A673 (cell line): ENCODE measurements around the gene CDC42BPA. TPM values are rescaled to one million over a fixed set of nuclear protein-coding genes. Genes with fewer than 3 reads are reported as not detected.

ENCODE experiments used
- BruUV-seq: library from RNA; stranded (reverse); fragments of 400-500 nt; replicated peaks from 2 replicates; lab custom pipeline; 2021; lab: Mats Ljungman, UMichigan
- CTCF ChIA-PET: fragments of 300-600 bp; sonication (Branson Sonifier 250); formaldehyde crosslinking; loops from one replicate; lab custom pipeline; 2022; ENCODE audit warnings: antibody characterized with exemption; lab: Charles Lee
- POLR2A ChIA-PET: fragments of 300-600 bp; sonication (Branson Sonifier 250); formaldehyde crosslinking; loops from one replicate; lab custom pipeline; 2022; ENCODE audit warnings: antibody characterized with exemption; ENCODE audit not compliant: low non-redundant PET; lab: Charles Lee
- DNase-seq: peaks from one replicate; pipeline ENCODE4 v3.0.0-alpha.2; 2015; ENCODE audit warnings: low spot score
- H3K27ac ChIP-seq: fragments of 200-600 bp; sonication (generic); 2 replicates; pipeline ENCODE4 v1.5.1; 2016; ENCODE audit warnings: mixed run types, low read depth, mild to moderate bottlenecking, mixed read lengths, antibody characterized with exemption, low read length; ENCODE audit not compliant: poor library complexity, severe bottlenecking
- H3K27me3 ChIP-seq: fragments of 200-600 bp; sonication (generic); replicated peaks from 2 replicates; pipeline ENCODE4 v1.6.1; 2017; ENCODE audit warnings: mixed run types, low read depth, mild to moderate bottlenecking, mixed read lengths, antibody characterized with exemption, low read length; ENCODE audit not compliant: insufficient read depth, poor library complexity
- H3K36me3 ChIP-seq: fragments of 200-600 bp; sonication (generic); 2 replicates; pipeline ENCODE4 v1.6.1; 2016; ENCODE audit warnings: mixed run types, mild to moderate bottlenecking, mixed read lengths, antibody characterized with exemption, low read length; ENCODE audit not compliant: insufficient read depth, poor library complexity, severe bottlenecking
- H3K4me1 ChIP-seq: fragments of 200-600 bp; sonication (generic); 2 replicates; pipeline ENCODE4 v1.6.1; 2017; ENCODE audit warnings: mixed run types, mild to moderate bottlenecking, mixed read lengths, antibody characterized with exemption, low read length; ENCODE audit not compliant: insufficient read depth, poor library complexity, severe bottlenecking
- H3K4me3 ChIP-seq: fragments of 200-600 bp; sonication (generic); 2 replicates; pipeline ENCODE4 v1.5.1; 2016; ENCODE audit warnings: low read depth, mixed run types, mild to moderate bottlenecking, mixed read lengths, low read length; ENCODE audit not compliant: poor library complexity, severe bottlenecking
- H3K9me3 ChIP-seq: fragments of 200-600 bp; sonication (generic); 2 replicates; pipeline ENCODE4 v1.6.1; 2016; ENCODE audit warnings: mixed run types, low read depth, mild to moderate bottlenecking, mixed read lengths, antibody characterized with exemption, low read length; ENCODE audit not compliant: poor library complexity, severe bottlenecking
- CTCF ChIP-seq: fragments of 300-800, 200-600 bp; sonication (generic); conservative IDR thresholded peaks from 2 replicates; pipeline ENCODE4 v1.5.1; 2017; ENCODE audit warnings: low read depth, mild to moderate bottlenecking, antibody characterized with exemption, low read length, moderate library complexity, mixed read lengths
- EZH2 ChIP-seq: fragments of 200-600 bp; sonication (generic); IDR thresholded peaks from 2 replicates; pipeline ENCODE4 v1.6.1; 2017; ENCODE audit warnings: borderline replicate concordance, low read depth, mild to moderate bottlenecking, mixed read lengths, antibody characterized with exemption, low read length; ENCODE audit not compliant: poor library complexity, severe bottlenecking
- intact Hi-C: fragments of 100-400 bp; cut with micrococcal nuclease; formaldehyde crosslinking; loops from one replicate; pipeline ENCODE4 v1.10.0; 2022; ENCODE audit not compliant: unreplicated experiment
- total RNA-seq: library from RNA; stranded (reverse); gene quantifications from 2 replicates; pipeline ENCODE4 v1.2.3, GENCODE V29; 2021

The CDC42BPA gene
- total RNA-seq, 1 experiment from 2014 or later: 21.7 TPM

- CTCF ChIA-PET: no interaction called here
- Histone ChIP-seq H3K27ac (no peak overlapping the region), H3K9me3 (no peaks in the 10 kb centered on the region), H3K27me3 (no peaks in the 10 kb centered on the region), H3K4me3 (no peak overlapping the region), H3K36me3 (no peaks in the 10 kb centered on the region), H3K4me1 (no peaks in the 10 kb centered on the region)
- BruUV-seq: no TSS peak
- DNase-seq: no peak
- no peak for TF ChIP-seq CTCF
- TF ChIP-seq EZH2: no peak
- intact Hi-C loops: no loop called here
- POLR2A ChIA-PET: no interaction called here
Observed at GRCh38 chr1:226976978-226977642, 341.2 kb downstream of the CDC42BPA start.

- no peak for DNase-seq
- Histone ChIP-seq H3K27me3 (no peaks in the 10 kb centered on the region), H3K36me3 (no peaks in the 10 kb centered on the region), H3K4me3 (no peak overlapping the region), H3K9me3 (no peaks in the 10 kb centered on the region), H3K27ac (no peak overlapping the region), H3K4me1 (no peaks in the 10 kb centered on the region)
- ChIA-PET CTCF (no interaction called here), POLR2A (no interaction called here)
- BruUV-seq: no TSS peak
- intact Hi-C loops: no loop called here
- TF ChIP-seq CTCF: no peak
- TF ChIP-seq EZH2: no peak
Observed at GRCh38 chr1:226976276-226976977, 341.9 kb downstream of the CDC42BPA start.

- no peak for TF ChIP-seq CTCF
- TF ChIP-seq EZH2: no peak
- Histone ChIP-seq H3K36me3 (no peaks in the 10 kb centered on the region), H3K27ac (no peak overlapping the region), H3K4me1 (no peaks in the 10 kb centered on the region), H3K4me3 (no peak overlapping the region), H3K27me3 (no peaks in the 10 kb centered on the region), H3K9me3 (no peaks in the 10 kb centered on the region)
- BruUV-seq: no TSS peak
- intact Hi-C loops: no loop called here
- ChIA-PET CTCF (no interaction called here), POLR2A (no interaction called here)
- DNase-seq: no peak
Observed at GRCh38 chr1:226975259-226976250, 342.7 kb downstream of the CDC42BPA start.
